Fibroblast of skin of right biceps (primary cell): ENCODE data around the gene DUSP1.

ENCODE experiments used
- DNase-seq: peaks from one replicate; pipeline ENCODE4 v3.0.0-alpha.2; 2013

The DUSP1 gene

DNA sequence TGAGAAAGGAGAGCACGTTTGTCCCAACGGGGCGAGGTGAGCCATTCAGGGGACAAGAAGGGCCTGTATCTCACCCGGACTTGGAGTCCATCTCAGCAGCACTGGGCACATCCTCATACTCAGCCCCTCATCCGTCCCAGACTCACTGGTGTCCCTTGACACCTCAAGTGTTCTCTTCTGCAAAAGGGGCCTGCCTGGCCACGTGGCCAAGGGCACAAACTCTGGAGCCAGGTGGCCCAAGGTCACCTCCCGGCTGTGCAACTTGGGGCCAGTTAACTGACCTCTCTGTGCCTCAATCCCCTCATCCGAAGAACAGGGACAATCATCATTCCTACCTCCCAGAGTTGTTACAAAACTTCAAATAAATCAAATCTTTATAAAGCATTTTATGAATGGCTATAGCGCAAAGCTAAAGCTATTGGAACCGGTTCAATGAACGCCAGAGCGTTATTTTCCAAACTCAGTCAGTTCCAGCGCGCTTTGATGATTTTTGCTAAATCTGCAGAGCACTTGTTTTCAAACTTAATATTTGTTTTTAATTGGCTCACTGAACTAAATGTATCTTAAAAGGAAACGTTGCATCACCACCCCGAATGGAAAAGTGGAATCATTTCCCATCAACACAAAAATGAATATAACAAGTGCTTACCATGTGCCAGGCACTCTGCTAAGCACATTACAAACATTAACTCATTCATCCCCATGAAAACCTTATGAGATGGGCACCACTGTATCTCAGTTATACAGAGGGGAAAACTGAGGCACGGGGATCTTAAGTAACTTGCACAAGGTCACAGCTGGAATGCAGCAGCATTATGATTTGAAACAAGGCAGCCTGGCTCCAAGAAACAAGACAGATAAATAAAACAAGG, 49.3 kb downstream of the DUSP1 start:
- DNase-seq = peak; percentile 62

DNA sequence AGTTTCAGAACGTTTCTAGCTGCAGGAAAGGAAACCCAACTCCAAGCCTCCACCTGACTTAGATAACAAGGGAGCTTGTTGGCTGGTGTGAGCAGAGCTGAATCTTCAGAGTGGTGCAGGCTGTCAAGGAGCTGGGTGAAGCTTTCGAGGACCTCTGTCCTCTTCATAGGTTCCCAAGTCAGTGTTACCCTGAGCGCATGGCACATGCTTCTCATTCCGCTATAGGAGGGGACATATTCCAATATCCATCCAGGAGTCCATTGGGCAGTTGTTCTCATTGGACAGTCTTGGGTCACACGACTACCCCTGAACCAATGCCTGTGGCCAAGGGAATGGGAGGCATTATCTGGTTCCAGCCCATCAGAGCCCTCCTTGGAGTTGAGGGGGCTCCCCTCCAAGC, 50.3 kb downstream of the DUSP1 start:
- DNase-seq = no peak

GRCh38 chr5:172719211-172719610, 51.8 kb downstream of the DUSP1 start:
- DNase-seq = no peak

GRCh38 chr5:172718527-172719114, 52.4 kb downstream of the DUSP1 start:
- DNase-seq = no peak
